Prostate gland (tissue), 2 donors: ENCODE results near the gene CTCF. TPM values are rescaled to one million over a fixed set of nuclear protein-coding genes. Genes with fewer than 3 reads are reported as not detected.

Experiments
- DNase-seq: peaks from one replicate; pipeline ENCODE4 v3.0.0-alpha.2; 2019; ENCODE audit warnings: low spot score
- H3K27ac ChIP-seq, 2 donors: fragments of 200-600 bp; sonication (generic); 2 replicates each; pipeline ENCODE4 v1.5.1; 2017 to 2019
- H3K27me3 ChIP-seq: fragments of 200-600 bp; sonication (generic); replicated peaks from 2 replicates; pipeline ENCODE4 v1.5.1; 2019; ENCODE audit not compliant: insufficient read depth
- H3K36me3 ChIP-seq, 2 donors: fragments of 200-600 bp; sonication (generic); 1 replicate in 1 of 2; 2 replicates in 1 of 2; pipeline versions ENCODE4 v1.5.1 to v1.8.1; 2017 to 2019
- H3K4me1 ChIP-seq: fragments of 200-600 bp; sonication (generic); replicated peaks from 2 replicates; pipeline ENCODE4 v1.5.1; 2019
- H3K4me3 ChIP-seq, 2 donors: fragments of 200-600 bp; sonication (generic); 2 replicates each; pipeline ENCODE4 v1.5.1; 2017 to 2019
- H3K9me3 ChIP-seq: fragments of 200-600 bp; sonication (generic); 2 replicates; pipeline ENCODE4 v1.5.1; 2017
- POLR2A ChIP-seq: fragments of 450-650 bp; IDR thresholded peaks from one replicate; pipeline ENCODE4 v1.6.1; 2016; ENCODE audit warnings: antibody characterized with exemption, mild to moderate bottlenecking
- POLR2AphosphoS5 ChIP-seq: sonication (generic); formaldehyde crosslinking; IDR thresholded peaks from one replicate; pipeline ENCODE4 v1.6.1; 2017; ENCODE audit warnings: antibody characterized with exemption
- WGBS: methylation state at CpG from one replicate; pipeline ENCODE4 v1.1.5; 2018; 5-methylcytosine and 5-hydroxymethylcytosine counted together
- intact Hi-C: fragments of 100-400 bp; cut with DNase I; formaldehyde crosslinking; loops from one replicate; pipeline ENCODE4 v1.14.2; 2022
- total RNA-seq, 2 donors: library from RNA; depleted of rRNA; stranded (reverse); fragments of >200 nt; gene quantifications; one replicate each; pipeline ENCODE4 v1.1.0, GENCODE V29; 2016
- TF ChIP-seq, protein P1 (sequence below), 4 experiments: fragments of 200-600 bp in 2 of 4; fragments of 450-650 bp in 2 of 4; sonication (generic) in 2 of 4; IDR thresholded peaks; 1 replicate in 3 of 4; 2 replicates in 1 of 4; pipeline ENCODE4 v1.5.1; 2016 to 2019; ENCODE audit warnings: antibody characterized with exemption in 4 of 4, mild to moderate bottlenecking in 2 of 4, moderate library complexity in 2 of 4

CTCF gene
- total RNA-seq, 2 donors from 2014 or later: 39.9 to 48.9 TPM

DNA sequence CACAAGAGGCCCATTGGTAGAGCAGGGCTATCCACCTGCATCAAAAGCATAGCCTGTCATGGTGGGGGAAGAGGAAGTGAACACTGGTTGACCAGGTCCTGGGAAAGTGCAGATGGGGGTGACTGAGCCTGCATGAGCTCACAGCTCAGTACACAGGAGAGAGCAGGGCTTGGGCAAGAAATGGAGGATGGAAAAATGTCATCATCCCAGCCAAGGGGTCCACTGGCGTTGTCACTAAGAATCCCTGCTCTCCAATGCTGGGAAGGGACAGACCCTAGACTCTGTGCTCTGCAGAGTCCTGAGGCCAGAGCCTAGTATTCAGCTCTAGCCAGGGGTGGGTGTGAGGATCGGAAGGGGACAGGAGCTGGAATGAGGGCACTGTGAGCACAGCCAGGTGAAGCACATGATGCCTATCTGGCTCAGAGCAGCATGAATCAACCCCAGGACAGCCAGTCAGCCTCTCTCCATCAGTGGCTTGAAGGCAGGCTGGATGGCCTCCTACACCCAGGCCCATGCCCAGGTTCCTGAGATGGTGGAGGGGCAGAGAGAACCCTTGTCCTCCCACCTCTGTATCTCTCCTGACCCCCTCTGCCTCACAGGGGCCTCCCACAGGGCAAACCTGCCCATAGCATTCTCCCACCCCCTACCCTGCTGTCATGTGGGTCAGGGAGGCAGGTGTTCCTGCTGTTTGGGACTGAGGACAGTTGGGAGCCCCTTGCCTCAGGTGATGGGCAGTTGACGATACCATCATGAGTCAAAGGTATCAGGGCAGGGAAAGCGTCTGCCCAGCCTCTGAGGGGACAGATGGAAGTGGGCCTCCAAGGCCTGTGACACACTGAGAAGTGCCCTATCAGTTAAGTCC lies 13.8 kb upstream of the CTCF start:
- no peaks in the 10 kb centered on the region for H3K9me3 ChIP-seq
- intact Hi-C loops: no loop called here
- no peaks in the 10 kb centered on the region for H3K27me3 ChIP-seq
- 87% methylated on average over 4 of the region's 4 CpGs for WGBS
- TF ChIP-seq POLR2A (no peak), POLR2AphosphoS5 (no peak)
- TF ChIP-seq, protein P1, sequence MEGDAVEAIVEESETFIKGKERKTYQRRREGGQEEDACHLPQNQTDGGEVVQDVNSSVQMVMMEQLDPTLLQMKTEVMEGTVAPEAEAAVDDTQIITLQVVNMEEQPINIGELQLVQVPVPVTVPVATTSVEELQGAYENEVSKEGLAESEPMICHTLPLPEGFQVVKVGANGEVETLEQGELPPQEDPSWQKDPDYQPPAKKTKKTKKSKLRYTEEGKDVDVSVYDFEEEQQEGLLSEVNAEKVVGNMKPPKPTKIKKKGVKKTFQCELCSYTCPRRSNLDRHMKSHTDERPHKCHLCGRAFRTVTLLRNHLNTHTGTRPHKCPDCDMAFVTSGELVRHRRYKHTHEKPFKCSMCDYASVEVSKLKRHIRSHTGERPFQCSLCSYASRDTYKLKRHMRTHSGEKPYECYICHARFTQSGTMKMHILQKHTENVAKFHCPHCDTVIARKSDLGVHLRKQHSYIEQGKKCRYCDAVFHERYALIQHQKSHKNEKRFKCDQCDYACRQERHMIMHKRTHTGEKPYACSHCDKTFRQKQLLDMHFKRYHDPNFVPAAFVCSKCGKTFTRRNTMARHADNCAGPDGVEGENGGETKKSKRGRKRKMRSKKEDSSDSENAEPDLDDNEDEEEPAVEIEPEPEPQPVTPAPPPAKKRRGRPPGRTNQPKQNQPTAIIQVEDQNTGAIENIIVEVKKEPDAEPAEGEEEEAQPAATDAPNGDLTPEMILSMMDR (IDR thresholded peaks at IDR 0.05): no peak
- DNase-seq: no peak
- no peaks in the 10 kb centered on the region for H3K4me1 ChIP-seq
- peaks cover 0 to 5% of the 10 kb centered on the region in 2 donors for H3K36me3 ChIP-seq
- H3K27ac ChIP-seq: no peak overlapping the region
- H3K4me3 ChIP-seq: no peak overlapping the region

DNA sequence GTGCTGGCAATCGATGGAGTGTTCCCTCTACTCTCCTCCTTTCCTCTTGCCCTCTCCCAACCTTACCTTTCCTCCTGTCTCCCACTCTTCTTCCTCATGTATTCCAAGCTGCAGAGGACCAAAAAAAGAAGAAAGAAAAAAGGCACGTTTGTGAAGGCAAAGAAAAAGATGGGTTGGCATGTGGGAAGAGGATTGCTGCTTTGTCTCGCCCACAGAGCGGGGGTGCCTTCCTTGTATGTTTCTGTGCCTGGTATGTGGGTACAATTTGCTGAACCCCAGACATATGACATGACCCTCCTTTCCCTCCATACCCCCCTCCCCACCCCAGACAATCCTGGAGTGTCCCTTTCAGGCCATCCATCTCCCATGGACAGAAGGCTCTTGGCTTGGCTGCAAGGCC lies 13.1 kb upstream of the CTCF start:
- Histone ChIP-seq H3K9me3 (no peaks in the 10 kb centered on the region), H3K36me3 (peaks cover 0 to 5% of the 10 kb centered on the region in 2 donors), H3K4me1 (no peaks in the 10 kb centered on the region), H3K27me3 (no peaks in the 10 kb centered on the region), H3K27ac (no peak overlapping the region), H3K4me3 (no peak overlapping the region)
- TF ChIP-seq, protein P1 (IDR thresholded peaks at IDR 0.05): no peak
- TF ChIP-seq POLR2A (no peak), POLR2AphosphoS5 (no peak)
- DNase-seq: no peak
- 87% methylated on average over 4 of the region's 4 CpGs for WGBS
- intact Hi-C loops: no loop called here

DNA sequence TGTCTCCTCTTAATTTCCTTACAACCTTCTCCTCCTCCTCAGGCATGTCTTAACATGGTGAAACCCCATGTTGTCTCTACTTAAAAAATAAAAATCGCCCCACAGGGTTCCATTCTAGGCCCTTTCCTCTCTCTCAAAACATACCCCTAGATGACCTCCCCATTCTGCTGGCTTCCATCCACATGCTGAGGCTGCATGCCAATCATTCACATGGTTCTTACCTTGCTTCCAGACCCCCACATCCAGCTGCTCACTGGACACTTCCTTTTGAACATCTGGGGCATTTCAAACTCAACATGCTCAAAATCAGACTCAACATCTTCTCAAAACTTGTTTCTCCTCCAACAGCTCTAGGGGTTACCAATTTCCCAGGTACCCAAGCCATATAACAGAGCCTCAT lies 12.4 kb upstream of the CTCF start:
- TF ChIP-seq POLR2A: no peak
- TF ChIP-seq POLR2AphosphoS5: no peak
- TF ChIP-seq, protein P1 (IDR thresholded peaks at IDR 0.05): no peak
- DNase-seq: no peak
- no peak overlapping the region for H3K4me3 ChIP-seq
- H3K27me3 ChIP-seq: no peaks in the 10 kb centered on the region
- intact Hi-C loops: no loop called here
- H3K4me1 ChIP-seq: no peaks in the 10 kb centered on the region
- no peak overlapping the region for H3K27ac ChIP-seq
- peaks cover 0 to 5% of the 10 kb centered on the region in 2 donors for H3K36me3 ChIP-seq
- H3K9me3 ChIP-seq: no peaks in the 10 kb centered on the region
- WGBS: 30% methylated on average over 1 of the region's 1 CpG

DNA sequence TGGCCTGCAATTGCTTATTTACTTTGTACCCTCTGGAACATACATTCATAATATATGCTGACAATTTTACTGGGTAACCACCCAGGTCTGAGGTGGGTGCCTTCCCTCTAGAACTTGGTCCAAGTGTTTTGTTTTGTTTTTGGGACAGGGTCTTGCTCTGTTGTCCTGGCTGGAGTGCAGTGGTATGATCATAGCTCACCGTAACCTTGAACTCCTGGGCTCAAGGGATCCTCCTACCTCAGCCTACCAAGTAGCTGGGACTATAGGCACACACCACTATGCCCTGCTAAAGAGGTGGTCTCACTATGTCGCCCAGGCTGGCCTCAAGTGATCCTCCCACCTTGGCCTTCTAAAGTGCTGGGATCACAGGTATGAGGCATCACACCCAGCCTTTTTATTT lies 11.2 kb upstream of the CTCF start:
- TF ChIP-seq, protein P1 (IDR thresholded peaks at IDR 0.05): no peak
- TF ChIP-seq POLR2A (no peak), POLR2AphosphoS5 (no peak)
- intact Hi-C loops: no loop called here
- no peak overlapping the region for H3K27ac ChIP-seq
- H3K27me3 ChIP-seq: no peaks in the 10 kb centered on the region
- H3K36me3 ChIP-seq: no peaks in the 10 kb centered on the region
- no peak overlapping the region for H3K4me3 ChIP-seq
- WGBS: 100% methylated on average over 2 of the region's 2 CpGs
- no peak for DNase-seq
- H3K4me1 ChIP-seq: no peaks in the 10 kb centered on the region
- no peaks in the 10 kb centered on the region for H3K9me3 ChIP-seq

DNA sequence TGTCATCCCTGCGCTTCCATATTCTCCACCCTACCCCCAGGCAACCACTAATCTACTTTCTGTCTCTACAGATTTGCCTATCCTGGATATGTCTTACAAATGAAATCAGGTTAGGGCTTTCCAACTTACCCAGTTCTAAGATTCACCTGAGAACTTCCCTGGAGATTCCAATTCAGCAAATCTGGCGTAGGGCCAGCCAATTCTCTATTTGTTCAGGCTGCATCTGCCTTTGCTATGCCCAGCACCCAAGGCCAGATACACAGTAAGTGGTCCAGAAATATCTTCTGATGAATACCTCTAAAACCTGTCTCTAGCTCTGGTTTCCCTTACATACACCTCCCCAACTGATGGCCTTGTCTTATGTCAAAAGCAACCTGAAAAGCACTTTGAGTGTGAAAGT lies 10.4 kb upstream of the CTCF start:
- 89% methylated on average over 2 of the region's 2 CpGs for WGBS
- H3K36me3 ChIP-seq: no peaks in the 10 kb centered on the region
- intact Hi-C loops: no loop called here
- no peak overlapping the region for H3K4me3 ChIP-seq
- TF ChIP-seq POLR2A (no peak), POLR2AphosphoS5 (no peak)
- H3K9me3 ChIP-seq: no peaks in the 10 kb centered on the region
- H3K27ac ChIP-seq: no peak overlapping the region
- H3K27me3 ChIP-seq: no peaks in the 10 kb centered on the region
- H3K4me1 ChIP-seq: no peaks in the 10 kb centered on the region
- no peak for DNase-seq
